Calu3 (cell line): ENCODE results near the gene DCDC2C. TPM values are rescaled to one million over a fixed set of nuclear protein-coding genes. Genes with fewer than 3 reads are reported as not detected.

Experiments
- BruUV-seq: library from RNA; stranded (reverse); fragments of 400-500 nt; replicated peaks from 2 replicates; lab custom pipeline; 2021; lab: Mats Ljungman, UMichigan
- CTCF ChIA-PET: fragments of 300-600 bp; sonication (Branson Sonifier 250); formaldehyde crosslinking; loops from one replicate; lab custom pipeline; 2022; ENCODE audit warnings: antibody characterized with exemption; lab: Charles Lee
- DNase-seq: peaks from one replicate; pipeline ENCODE4 v3.0.0; 2022
- H3K27ac Mint-ChIP-seq: one replicate; pipeline ENCODE4 v1.8.0; 2022; ENCODE audit warnings: mixed read lengths; ENCODE audit not compliant: unreplicated experiment
- H3K27me3 Mint-ChIP-seq: one replicate; pipeline ENCODE4 v1.8.0; 2022; ENCODE audit warnings: mixed read lengths; ENCODE audit not compliant: unreplicated experiment
- H3K36me3 Mint-ChIP-seq: one replicate; pipeline ENCODE4 v1.8.0; 2022; ENCODE audit warnings: mild to moderate bottlenecking, moderate library complexity, mixed read lengths; ENCODE audit not compliant: insufficient read depth, unreplicated experiment
- H3K4me1 Mint-ChIP-seq: one replicate; pipeline ENCODE4 v1.8.0; 2022; ENCODE audit warnings: mild to moderate bottlenecking, low read depth, mixed read lengths; ENCODE audit not compliant: unreplicated experiment
- H3K4me3 Mint-ChIP-seq: one replicate; pipeline ENCODE4 v1.8.0; 2022; ENCODE audit warnings: mild to moderate bottlenecking, low read depth, moderate library complexity, mixed read lengths; ENCODE audit not compliant: unreplicated experiment
- H3K9me3 Mint-ChIP-seq: one replicate; pipeline ENCODE4 v1.8.0; 2022; ENCODE audit warnings: low read depth, mixed read lengths; ENCODE audit not compliant: unreplicated experiment
- intact Hi-C: fragments of 100-400 bp; cut with micrococcal nuclease; formaldehyde crosslinking; loops from one replicate; pipeline ENCODE4 v1.10.0; 2022; ENCODE audit not compliant: unreplicated experiment
- total RNA-seq: library from RNA; stranded (reverse); gene quantifications from 2 replicates; pipeline ENCODE4 v1.2.3, GENCODE V29; 2022
- TF ChIP-seq, protein P1 (sequence below): fragments of 200-600 bp; IDR thresholded peaks from one replicate; pipeline ENCODE4 v1.8.0; 2022; ENCODE audit warnings: antibody characterized with exemption; ENCODE audit not compliant: unreplicated experiment

Gene DCDC2C
- total RNA-seq, 1 experiment from 2014 or later: not detected

DNA sequence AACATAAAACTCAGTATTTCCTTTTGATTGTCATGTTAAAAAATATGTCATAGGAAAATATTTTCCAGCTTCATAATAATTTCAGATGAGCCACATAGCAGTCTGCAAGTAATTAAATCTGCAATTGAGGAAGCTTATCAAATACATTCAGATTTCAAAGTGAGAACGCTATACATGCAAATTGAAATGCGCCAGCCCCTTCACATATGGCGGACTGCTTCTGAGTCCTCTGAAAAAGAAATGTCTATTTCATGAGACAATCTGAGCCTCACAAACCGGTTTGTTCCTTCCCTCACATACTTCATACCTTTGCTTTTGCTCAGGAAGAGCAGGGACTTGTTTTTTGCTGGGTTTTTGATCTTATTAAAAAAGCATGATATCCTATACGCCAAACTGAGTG, 2.3 kb upstream of the DCDC2C start:
- peaks cover 13% of the 10 kb centered on the region for H3K27me3 Mint-ChIP-seq
- no TSS peak for BruUV-seq
- H3K4me3 Mint-ChIP-seq: no peak overlapping the region
- H3K36me3 Mint-ChIP-seq: no peaks in the 10 kb centered on the region
- no peak overlapping the region for H3K27ac Mint-ChIP-seq
- DNase-seq: no peak
- no peaks in the 10 kb centered on the region for H3K9me3 Mint-ChIP-seq
- intact Hi-C loops: no loop called here
- no peaks in the 10 kb centered on the region for H3K4me1 Mint-ChIP-seq
- CTCF ChIA-PET: no interaction called here
- TF ChIP-seq, protein P1, sequence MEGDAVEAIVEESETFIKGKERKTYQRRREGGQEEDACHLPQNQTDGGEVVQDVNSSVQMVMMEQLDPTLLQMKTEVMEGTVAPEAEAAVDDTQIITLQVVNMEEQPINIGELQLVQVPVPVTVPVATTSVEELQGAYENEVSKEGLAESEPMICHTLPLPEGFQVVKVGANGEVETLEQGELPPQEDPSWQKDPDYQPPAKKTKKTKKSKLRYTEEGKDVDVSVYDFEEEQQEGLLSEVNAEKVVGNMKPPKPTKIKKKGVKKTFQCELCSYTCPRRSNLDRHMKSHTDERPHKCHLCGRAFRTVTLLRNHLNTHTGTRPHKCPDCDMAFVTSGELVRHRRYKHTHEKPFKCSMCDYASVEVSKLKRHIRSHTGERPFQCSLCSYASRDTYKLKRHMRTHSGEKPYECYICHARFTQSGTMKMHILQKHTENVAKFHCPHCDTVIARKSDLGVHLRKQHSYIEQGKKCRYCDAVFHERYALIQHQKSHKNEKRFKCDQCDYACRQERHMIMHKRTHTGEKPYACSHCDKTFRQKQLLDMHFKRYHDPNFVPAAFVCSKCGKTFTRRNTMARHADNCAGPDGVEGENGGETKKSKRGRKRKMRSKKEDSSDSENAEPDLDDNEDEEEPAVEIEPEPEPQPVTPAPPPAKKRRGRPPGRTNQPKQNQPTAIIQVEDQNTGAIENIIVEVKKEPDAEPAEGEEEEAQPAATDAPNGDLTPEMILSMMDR: no peak

DNA sequence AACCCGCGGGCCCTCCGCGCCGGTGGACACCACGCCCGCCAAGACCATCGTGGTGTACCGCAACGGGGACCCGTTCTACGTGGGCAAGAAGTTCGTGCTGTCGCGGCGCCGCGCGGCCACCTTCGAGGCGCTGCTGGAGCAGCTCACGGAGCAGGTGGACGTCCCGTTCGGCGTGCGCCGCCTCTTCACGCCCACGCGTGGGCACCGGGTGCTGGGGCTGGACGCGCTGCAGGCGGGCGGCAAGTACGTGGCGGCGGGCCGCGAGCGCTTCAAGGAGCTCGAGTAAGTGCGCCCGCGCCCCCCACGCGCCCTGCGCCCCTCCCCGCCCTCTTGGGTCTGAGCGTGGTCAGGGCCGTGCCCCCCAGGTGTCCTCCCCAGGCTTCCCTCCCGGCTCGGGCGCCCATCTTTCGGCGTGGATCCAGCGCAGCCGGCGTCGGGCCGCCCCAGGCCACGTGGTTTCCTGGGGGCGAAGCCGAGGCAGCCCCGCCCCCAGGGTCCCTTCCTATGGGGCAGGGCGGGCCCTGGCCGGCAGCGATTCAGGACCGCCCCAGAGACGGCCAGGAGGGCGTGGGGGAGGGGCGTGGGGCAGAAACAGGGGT, 481 bp downstream of the DCDC2C start:
- peaks cover 10% of the 10 kb centered on the region for H3K27me3 Mint-ChIP-seq
- DNase-seq: no peak
- intact Hi-C loops: no loop called here
- BruUV-seq: no TSS peak
- CTCF ChIA-PET: interaction anchor here (0.5 kb wide), 1 partner anchor 961 kb away, joined by 4 read pairs; no protein-coding TSS in a partner anchor
- H3K36me3 Mint-ChIP-seq: no peaks in the 10 kb centered on the region
- no peaks in the 10 kb centered on the region for H3K4me1 Mint-ChIP-seq
- TF ChIP-seq, protein P1: no peak
- no peaks in the 10 kb centered on the region for H3K9me3 Mint-ChIP-seq
- no peak overlapping the region for H3K27ac Mint-ChIP-seq
- no peak overlapping the region for H3K4me3 Mint-ChIP-seq

DNA sequence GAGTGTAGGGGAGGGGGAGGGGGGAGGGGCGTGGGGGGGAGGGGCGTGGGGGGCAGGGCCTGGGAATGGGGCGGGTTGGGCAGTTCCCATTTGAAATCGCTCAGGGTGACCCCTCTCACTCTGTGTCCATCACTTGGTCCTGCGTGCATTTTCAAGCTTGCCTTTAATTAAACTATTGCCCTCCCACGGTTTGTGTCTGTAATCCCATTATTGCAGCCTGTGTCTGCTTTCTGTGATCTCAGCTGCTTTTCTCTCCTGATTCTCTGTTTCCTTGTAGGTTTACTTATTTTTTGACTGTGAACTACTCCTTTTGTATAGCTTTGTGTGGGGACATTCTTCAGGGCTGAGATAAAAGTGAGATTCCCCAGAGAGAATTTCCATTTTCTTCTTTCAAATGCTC, 1.3 kb downstream of the DCDC2C start:
- Mint-ChIP-seq H3K9me3 (no peaks in the 10 kb centered on the region), H3K36me3 (no peaks in the 10 kb centered on the region), H3K27me3 (peaks cover 13% of the 10 kb centered on the region), H3K4me1 (no peaks in the 10 kb centered on the region), H3K27ac (peak overlapping the region; percentile 47), H3K4me3 (no peak overlapping the region)
- BruUV-seq: no TSS peak
- DNase-seq: no peak
- intact Hi-C loops: no loop called here
- TF ChIP-seq, protein P1: no peak
- CTCF ChIA-PET: no interaction called here

DNA sequence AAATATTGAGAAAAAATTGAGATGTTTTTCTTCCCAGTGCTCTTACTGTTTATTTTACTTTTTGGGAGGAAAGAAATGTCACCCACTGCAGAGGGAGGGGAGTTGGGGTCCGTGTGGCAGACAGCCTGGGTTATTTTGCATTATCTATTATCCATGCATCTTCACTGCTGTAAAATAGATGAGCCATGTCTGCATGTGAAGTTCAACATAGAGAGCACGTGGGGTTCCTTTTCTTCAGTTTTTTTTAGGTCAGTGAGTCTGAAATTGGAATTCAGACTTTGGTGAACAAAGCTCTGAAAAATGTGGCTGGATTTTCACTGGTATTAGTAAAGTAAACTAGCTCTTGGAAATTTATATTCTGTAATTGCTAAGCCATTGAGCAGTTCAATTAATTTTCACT, 2.4 kb downstream of the DCDC2C start:
- Mint-ChIP-seq H3K4me3 (no peak overlapping the region), H3K36me3 (no peaks in the 10 kb centered on the region), H3K27me3 (peaks cover 13% of the 10 kb centered on the region), H3K9me3 (no peaks in the 10 kb centered on the region), H3K27ac (no peak overlapping the region), H3K4me1 (no peaks in the 10 kb centered on the region)
- BruUV-seq: no TSS peak
- intact Hi-C loops: no loop called here
- TF ChIP-seq, protein P1: no peak
- no peak for DNase-seq
- CTCF ChIA-PET: no interaction called here
